Fibroblast of pulmonary artery (primary cell): ENCODE data around the gene SCAMP2.
A peak's percentile ranks its signal among the peaks of the same experiment; 100 is the strongest.

ENCODE experiments used
- DNase-seq: peaks from one replicate; pipeline ENCODE4 v3.0.0-alpha.2; 2010; ENCODE audit warnings: low read depth
- H3K4me3 ChIP-seq: replicated peaks from 2 replicates; pipeline ENCODE4 v1.5.1; 2011; ENCODE audit warnings: low read depth, mild to moderate bottlenecking, control low read depth, low read length, moderate library complexity
- CTCF ChIP-seq: IDR thresholded peaks from 2 replicates; pipeline ENCODE4 v1.5.1; 2011; ENCODE audit warnings: mild to moderate bottlenecking, control low read depth, low read length, inconsistent platforms; ENCODE audit errors: missing control alignments

Gene SCAMP2

GRCh38 chr15:74821091-74821789, 51.9 kb downstream of the SCAMP2 start:
- H3K4me3 ChIP-seq, result no peak overlapping the region
- DNase-seq, result no peak

GRCh38 chr15:74820056-74820455, 53.1 kb downstream of the SCAMP2 start:
- H3K4me3 ChIP-seq, result no peak overlapping the region
- DNase-seq, result no peak
- TF ChIP-seq CTCF, result no peak

More at GRCh38 chr15:74821091-74821789, 51.9 kb downstream of the SCAMP2 start:
- TF ChIP-seq CTCF, result no peak

DNA sequence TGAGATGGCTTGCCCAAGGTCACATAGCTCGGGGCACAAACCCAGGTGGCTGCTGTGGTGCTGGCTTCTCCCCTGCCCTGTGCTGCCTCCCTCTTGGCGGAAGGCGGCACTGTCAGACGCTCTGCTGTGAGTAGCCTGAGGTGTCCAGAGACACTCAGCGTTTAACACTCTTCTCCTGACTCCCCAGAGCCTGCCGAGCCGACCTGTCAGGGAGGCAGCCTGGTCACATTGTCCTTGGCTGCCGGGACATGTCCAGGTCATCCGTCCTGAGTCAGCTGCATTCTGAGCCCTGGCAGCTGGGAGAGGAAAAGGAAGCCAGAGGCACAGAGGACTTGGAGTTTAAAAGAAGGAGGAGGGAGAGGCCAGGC, 55.8 kb downstream of the SCAMP2 start:
- peak; percentile 22 for TF ChIP-seq CTCF
- no peak overlapping the region for H3K4me3 ChIP-seq
- DNase-seq, result peak; percentile 11

DNA sequence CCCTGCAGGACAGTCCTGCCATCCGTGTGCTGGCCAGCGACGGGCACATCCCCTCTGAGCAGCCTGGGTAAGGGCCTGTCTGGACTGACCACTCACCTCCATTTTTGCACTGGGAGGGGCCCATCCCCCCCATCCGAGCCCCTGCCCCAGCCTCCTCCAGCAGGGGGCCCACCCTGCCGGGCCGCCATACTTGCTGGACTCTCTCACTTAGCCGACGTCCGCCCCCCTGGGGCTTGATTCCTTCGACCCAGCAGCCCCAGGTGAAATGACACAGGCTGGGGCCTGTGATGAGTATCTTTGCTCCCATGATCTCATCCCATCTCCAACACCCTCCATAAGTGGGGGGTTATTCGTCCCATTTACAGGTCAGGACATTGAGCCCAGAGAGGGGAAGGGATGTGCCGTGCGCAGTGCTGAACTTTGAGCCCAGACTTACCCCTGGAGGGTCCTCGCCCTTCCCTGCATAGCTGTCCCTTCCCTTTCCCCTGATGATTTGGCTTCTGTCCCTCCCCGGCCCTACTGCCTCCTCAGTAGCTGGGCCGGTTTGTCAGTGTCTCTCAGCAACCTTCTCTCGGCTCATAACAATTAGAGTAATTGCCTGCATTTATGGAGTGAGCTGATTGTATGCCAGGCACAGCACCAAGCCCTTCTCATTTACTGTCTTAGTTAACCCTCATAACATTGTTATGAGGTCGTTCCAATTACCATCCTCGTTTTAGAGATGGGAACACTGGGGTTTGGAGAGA, 56.4 kb downstream of the SCAMP2 start:
- DNase-seq, result no peak
- no peak overlapping the region for H3K4me3 ChIP-seq
- no peak for TF ChIP-seq CTCF

GRCh38 chr15:74815961-74816360, 57.2 kb downstream of the SCAMP2 start:
- TF ChIP-seq CTCF, result no peak
- H3K4me3 ChIP-seq, result no peak overlapping the region
- DNase-seq, result no peak

DNA sequence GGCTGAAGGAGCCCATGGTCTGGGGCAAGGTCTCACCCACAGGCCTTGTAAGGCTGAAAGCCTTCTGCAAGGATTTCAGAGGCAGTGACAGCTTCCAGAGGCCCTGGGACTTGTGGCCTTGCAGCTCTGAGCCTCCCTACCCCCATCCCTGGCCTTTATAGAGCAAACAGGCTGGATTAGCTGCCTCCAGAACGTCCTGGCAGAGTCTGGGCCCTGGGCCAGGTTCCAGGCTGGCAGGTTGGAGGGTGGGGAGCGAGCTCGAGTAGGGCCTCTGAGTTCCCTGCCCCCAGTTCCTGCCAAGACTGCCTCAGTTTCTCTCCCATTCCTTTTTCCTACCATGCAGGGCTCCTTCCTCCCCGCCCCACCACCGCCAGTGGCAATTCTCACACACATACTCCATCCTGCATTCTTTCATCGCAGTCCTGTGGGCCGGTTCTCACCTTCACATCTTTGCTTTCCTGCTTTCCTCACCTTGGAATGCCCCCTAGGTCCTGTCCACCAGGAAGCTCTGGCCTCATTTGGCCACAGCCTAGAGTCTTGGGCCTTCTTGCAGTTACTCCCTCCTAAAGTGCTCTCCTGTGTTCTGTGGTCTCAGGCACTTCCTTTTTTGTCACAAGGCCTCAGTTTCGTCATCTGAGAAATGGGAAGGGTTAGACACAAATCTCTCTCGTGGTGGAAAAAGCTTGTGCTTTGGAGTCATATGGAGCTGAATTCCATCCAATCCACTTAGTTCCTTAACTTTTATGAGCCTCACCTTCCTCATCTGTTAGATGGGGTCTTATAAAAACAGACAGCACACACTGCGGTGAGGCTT, 57.8 kb downstream of the SCAMP2 start:
- no peak for DNase-seq
- no peak overlapping the region for H3K4me3 ChIP-seq
- TF ChIP-seq CTCF, result no peak
